ENCODE data around the gene STRBP.
"Not testable (repeated sequence)": the region's sequence is repeated elsewhere in the genome, so short reads cannot be mapped to it uniquely, and the experiment has no call there.

The STRBP gene

GRCh38 chr9:123246534-123246933 lies 21.9 kb downstream of the STRBP start:
- DNase-seq, result no peak

- no peak for DNase-seq
Measured at GRCh38 chr9:123239726-123240125, 28.7 kb downstream of the STRBP start.

GRCh38 chr9:123238365-123238764 lies 30.0 kb downstream of the STRBP start:
- DNase-seq, result no peak

- DNase-seq, result no peak
Measured at GRCh38 chr9:123237220-123237619, 31.2 kb downstream of the STRBP start.

GRCh38 chr9:123235448-123235847 lies 32.9 kb downstream of the STRBP start:
- no peak for DNase-seq

- DNase-seq, result no peak
Measured at GRCh38 chr9:123234853-123235252, 33.5 kb downstream of the STRBP start.

GRCh38 chr9:123232332-123232731 lies 36.1 kb downstream of the STRBP start:
- DNase-seq, result no peak

- no peak for DNase-seq
Measured at GRCh38 chr9:123231421-123231820, 37.0 kb downstream of the STRBP start.

- DNase-seq, result no peak
Measured at GRCh38 chr9:123228967-123229366, 39.4 kb downstream of the STRBP start.

- no peak for DNase-seq
Measured at GRCh38 chr9:123225995-123226394, 42.4 kb downstream of the STRBP start.

GRCh38 chr9:123225374-123225813 lies 43.0 kb downstream of the STRBP start:
- no peak for DNase-seq

GRCh38 chr9:123220127-123220526 lies 48.3 kb downstream of the STRBP start:
- no peak for DNase-seq

GRCh38 chr9:123218831-123219230 lies 49.6 kb downstream of the STRBP start:
- no peak for DNase-seq

- no peak for DNase-seq
Measured at GRCh38 chr9:123217128-123217654, 51.2 kb downstream of the STRBP start.

GRCh38 chr9:123216251-123216797 lies 52.1 kb downstream of the STRBP start:
- no peak for DNase-seq

- no peak for DNase-seq
Measured at GRCh38 chr9:123211081-123211480, 57.3 kb downstream of the STRBP start.

- DNase-seq, result no peak
Measured at GRCh38 chr9:123208626-123209174, 59.7 kb downstream of the STRBP start.

GRCh38 chr9:123206065-123206464 lies 62.3 kb downstream of the STRBP start:
- DNase-seq, result no peak

GRCh38 chr9:123201083-123201482 lies 67.3 kb downstream of the STRBP start:
- no peak for DNase-seq

GRCh38 chr9:123200469-123200868 lies 67.9 kb downstream of the STRBP start:
- DNase-seq, result not testable (repeated sequence)

GRCh38 chr9:123196124-123196523 lies 72.3 kb downstream of the STRBP start:
- DNase-seq, result no peak

- no peak for DNase-seq
Measured at GRCh38 chr9:123194023-123194422, 74.4 kb downstream of the STRBP start.

GRCh38 chr9:123191680-123192079 lies 76.7 kb downstream of the STRBP start:
- DNase-seq, result no peak

GRCh38 chr9:123191260-123191659 lies 77.1 kb downstream of the STRBP start:
- no peak for DNase-seq

- no peak for DNase-seq
Measured at GRCh38 chr9:123187131-123187530, 81.3 kb downstream of the STRBP start.
